Gastrocnemius medialis (tissue), 4 donors: Measurements from ENCODE around the gene ATP9A. TPM values are rescaled to one million over a fixed set of nuclear protein-coding genes. Genes with fewer than 3 reads are reported as not detected.
"Not testable (repeated sequence)": the region's sequence is repeated elsewhere in the genome, so short reads cannot be mapped to it uniquely, and the experiment has no call there.

Experiments
- ATAC-seq, 2 donors: fragments of 150-250 bp; one replicate each; pipeline ENCODE4 v1.9.1; 2016
- DNase-seq, 2 donors: peaks; one replicate each; pipeline ENCODE4 v3.0.0-alpha.2; 2019
- H3K27ac ChIP-seq, 4 donors: fragments of 200-600 bp; sonication (generic); 1 replicate in 1 of 4; 2 replicates in 3 of 4; pipeline ENCODE4 v1.5.1; 2016 to 2018; ENCODE audit warnings: mild to moderate bottlenecking in 2 of 4, moderate library complexity in 1 of 4
- H3K27me3 ChIP-seq, 3 donors: fragments of 200-600 bp; sonication (generic) in 2 of 3; 1 replicate in 1 of 3; 2 replicates in 2 of 3; pipeline versions ENCODE4 v1.5.1 to v1.6.0; 2016 to 2019; ENCODE audit warnings: mild to moderate bottlenecking in 1 of 3, moderate library complexity in 1 of 3
- H3K36me3 ChIP-seq, 2 donors: fragments of 200-600 bp; sonication (generic) in 1 of 2; one replicate each; pipeline ENCODE4 v1.5.1; 2017 to 2018
- H3K4me1 ChIP-seq, 2 donors: fragments of 200-600 bp; sonication (generic) in 1 of 2; one replicate each; pipeline ENCODE4 v1.5.1; 2016 to 2017; ENCODE audit warnings: mild to moderate bottlenecking in 2 of 2
- H3K4me3 ChIP-seq, 4 donors: fragments of 200-600 bp; sonication (generic) in 3 of 4; 1 replicate in 1 of 4; 2 replicates in 3 of 4; pipeline ENCODE4 v1.5.1; 2016 to 2019; ENCODE audit warnings: mild to moderate bottlenecking in 2 of 4
- H3K9me3 ChIP-seq, 3 donors: fragments of 200-600 bp; sonication (generic) in 2 of 3; 1 replicate in 1 of 3; 2 replicates in 2 of 3; pipeline ENCODE4 v1.5.1; 2016 to 2019
- POLR2A ChIP-seq, 2 donors: fragments of 450-650 bp; IDR thresholded peaks; one replicate each; pipeline ENCODE4 v1.6.1; 2017; ENCODE audit warnings: antibody characterized with exemption in 2 of 2, mild to moderate bottlenecking in 2 of 2, moderate library complexity in 2 of 2
- in situ Hi-C, 4 donors: fragments of 200-750 bp; cut with MboI; loops; one replicate each; pipeline versions ENCODE4 v1.15.0 to v1.8.0; 2017; ENCODE audit warnings: low sequenced_read_pairs in 4 of 4
- intact Hi-C: fragments of 100-400 bp; cut with DNase I; formaldehyde crosslinking; loops from one replicate; pipeline ENCODE4 v1.15.1; 2023; ENCODE audit warnings: low total_unique reads
- total RNA-seq, 4 donors: library from RNA; depleted of rRNA; stranded (reverse); fragments of >200 nt; gene quantifications; one replicate each; pipeline versions ENCODE4 v1.1.0 to v1.2.3, GENCODE V29; 2016
- TF ChIP-seq, protein P1 (sequence below), 5 experiments: fragments of 450-650 bp in 3 of 5; fragments of 200-600 bp in 2 of 5; sonication (generic) in 2 of 5; IDR thresholded peaks in 4 of 5; conservative IDR thresholded peaks in 1 of 5; 1 replicate in 4 of 5; 2 replicates in 1 of 5; pipeline ENCODE4 v1.5.1; 2016 to 2019; ENCODE audit warnings: antibody characterized with exemption in 5 of 5, mild to moderate bottlenecking in 3 of 5, moderate library complexity in 3 of 5

Gene ATP9A
- total RNA-seq, 4 donors from 2014 or later: 11.8 to 34.8 (median 20.8) TPM

- H3K4me3 ChIP-seq: peak overlapping the region; percentile 22 to 46 (median 32)
- DNase-seq: no peak
- H3K27me3 ChIP-seq: no peaks in the 10 kb centered on the region
- TF ChIP-seq POLR2A (IDR thresholded peaks at IDR 0.05): no peak
- TF ChIP-seq, protein P1, sequence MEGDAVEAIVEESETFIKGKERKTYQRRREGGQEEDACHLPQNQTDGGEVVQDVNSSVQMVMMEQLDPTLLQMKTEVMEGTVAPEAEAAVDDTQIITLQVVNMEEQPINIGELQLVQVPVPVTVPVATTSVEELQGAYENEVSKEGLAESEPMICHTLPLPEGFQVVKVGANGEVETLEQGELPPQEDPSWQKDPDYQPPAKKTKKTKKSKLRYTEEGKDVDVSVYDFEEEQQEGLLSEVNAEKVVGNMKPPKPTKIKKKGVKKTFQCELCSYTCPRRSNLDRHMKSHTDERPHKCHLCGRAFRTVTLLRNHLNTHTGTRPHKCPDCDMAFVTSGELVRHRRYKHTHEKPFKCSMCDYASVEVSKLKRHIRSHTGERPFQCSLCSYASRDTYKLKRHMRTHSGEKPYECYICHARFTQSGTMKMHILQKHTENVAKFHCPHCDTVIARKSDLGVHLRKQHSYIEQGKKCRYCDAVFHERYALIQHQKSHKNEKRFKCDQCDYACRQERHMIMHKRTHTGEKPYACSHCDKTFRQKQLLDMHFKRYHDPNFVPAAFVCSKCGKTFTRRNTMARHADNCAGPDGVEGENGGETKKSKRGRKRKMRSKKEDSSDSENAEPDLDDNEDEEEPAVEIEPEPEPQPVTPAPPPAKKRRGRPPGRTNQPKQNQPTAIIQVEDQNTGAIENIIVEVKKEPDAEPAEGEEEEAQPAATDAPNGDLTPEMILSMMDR (IDR thresholded peaks at IDR 0.05 in 4 of 5, conservative IDR thresholded peaks at IDR 0.05 in 1 of 5): no peak
- no peak for ATAC-seq
- intact Hi-C loops: no loop called here
- peaks cover 14 to 26% of the 10 kb centered on the region in 2 donors for H3K4me1 ChIP-seq
- no peaks in the 10 kb centered on the region for H3K36me3 ChIP-seq
- peak overlapping the region; percentile 55 to 70 (median 61) for H3K27ac ChIP-seq
- in situ Hi-C loops: no loop called here
- H3K9me3 ChIP-seq: no peaks in the 10 kb centered on the region
Measured at GRCh38 chr20:51731731-51732095, 36.5 kb downstream of the ATP9A start.

- intact Hi-C loops: no loop called here
- no peak overlapping the region for H3K27ac ChIP-seq
- no peak for TF ChIP-seq POLR2A (IDR thresholded peaks at IDR 0.05)
- TF ChIP-seq, protein P1 (IDR thresholded peaks at IDR 0.05 in 4 of 5, conservative IDR thresholded peaks at IDR 0.05 in 1 of 5): no peak
- ATAC-seq (no peak), DNase-seq (no peak)
- no peaks in the 10 kb centered on the region for H3K27me3 ChIP-seq
- peaks cover 0 to under 1% of the 10 kb centered on the region in 2 donors for H3K36me3 ChIP-seq
- H3K4me1 ChIP-seq: peaks cover 14 to 17% of the 10 kb centered on the region in 2 donors
- no peak overlapping the region for H3K4me3 ChIP-seq
- no peaks in the 10 kb centered on the region for H3K9me3 ChIP-seq
- in situ Hi-C loops: no loop called here
Measured at GRCh38 chr20:51729771-51730170, 38.4 kb downstream of the ATP9A start.

DNA sequence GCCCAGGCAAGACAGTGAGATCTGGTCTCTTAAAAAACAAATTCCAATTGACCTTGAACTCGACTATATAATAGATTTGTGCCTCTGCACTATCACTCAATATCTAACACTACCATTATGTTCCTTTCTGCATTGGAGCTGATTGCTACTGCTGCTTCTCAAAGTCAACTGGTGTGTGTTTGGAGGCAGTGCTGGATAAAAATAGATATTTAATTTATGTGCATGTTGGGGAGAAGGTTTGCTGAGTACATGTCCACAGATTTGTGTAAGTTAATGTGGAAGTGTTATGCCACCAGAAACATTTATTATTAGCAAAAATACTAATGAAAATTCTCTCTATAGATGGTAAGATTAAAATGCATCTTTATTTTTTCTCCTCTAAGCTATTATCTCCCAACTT, 39.5 kb downstream of the ATP9A start:
- TF ChIP-seq POLR2A (IDR thresholded peaks at IDR 0.05): no peak
- TF ChIP-seq, protein P1 (IDR thresholded peaks at IDR 0.05 in 4 of 5, conservative IDR thresholded peaks at IDR 0.05 in 1 of 5): no peak
- Histone ChIP-seq H3K27me3 (no peaks in the 10 kb centered on the region), H3K4me1 (peaks cover 14 to 17% of the 10 kb centered on the region in 2 donors), H3K4me3 (no peak overlapping the region), H3K9me3 (no peaks in the 10 kb centered on the region), H3K27ac (no peak overlapping the region), H3K36me3 (peaks cover 0 to 4% of the 10 kb centered on the region in 2 donors)
- in situ Hi-C loops (no loop called here), intact Hi-C loops (no loop called here)
- ATAC-seq (no peak), DNase-seq (no peak)

DNA sequence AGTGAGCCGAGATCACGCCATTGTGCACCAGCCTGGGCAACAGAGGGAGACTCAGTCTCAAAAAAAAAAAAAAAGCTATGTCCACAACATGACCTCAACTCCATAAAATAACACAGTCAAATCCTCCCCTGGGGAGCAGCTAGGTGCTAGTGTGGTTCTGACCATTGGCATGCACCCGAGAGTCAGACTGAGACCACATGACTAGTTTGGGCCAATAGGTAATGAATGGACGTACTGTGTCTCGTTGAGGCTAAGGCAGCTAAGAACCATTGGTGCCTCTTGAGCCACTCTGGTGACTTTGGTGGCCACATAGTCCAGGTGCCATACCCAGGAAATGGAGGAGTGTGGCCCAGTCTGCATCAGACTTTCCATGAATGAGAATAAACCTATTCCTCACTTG, 40.3 kb downstream of the ATP9A start:
- intact Hi-C loops (no loop called here), in situ Hi-C loops (no loop called here)
- no peak for TF ChIP-seq POLR2A (IDR thresholded peaks at IDR 0.05)
- TF ChIP-seq, protein P1 (IDR thresholded peaks at IDR 0.05 in 4 of 5, conservative IDR thresholded peaks at IDR 0.05 in 1 of 5): no peak
- Histone ChIP-seq H3K9me3 (no peaks in the 10 kb centered on the region), H3K4me3 (no peak overlapping the region), H3K27me3 (no peaks in the 10 kb centered on the region), H3K4me1 (peaks cover 13 to 14% of the 10 kb centered on the region in 2 donors), H3K27ac (no peak overlapping the region), H3K36me3 (peaks cover 0 to 4% of the 10 kb centered on the region in 2 donors)
- DNase-seq (no peak), ATAC-seq (no peak)

DNA sequence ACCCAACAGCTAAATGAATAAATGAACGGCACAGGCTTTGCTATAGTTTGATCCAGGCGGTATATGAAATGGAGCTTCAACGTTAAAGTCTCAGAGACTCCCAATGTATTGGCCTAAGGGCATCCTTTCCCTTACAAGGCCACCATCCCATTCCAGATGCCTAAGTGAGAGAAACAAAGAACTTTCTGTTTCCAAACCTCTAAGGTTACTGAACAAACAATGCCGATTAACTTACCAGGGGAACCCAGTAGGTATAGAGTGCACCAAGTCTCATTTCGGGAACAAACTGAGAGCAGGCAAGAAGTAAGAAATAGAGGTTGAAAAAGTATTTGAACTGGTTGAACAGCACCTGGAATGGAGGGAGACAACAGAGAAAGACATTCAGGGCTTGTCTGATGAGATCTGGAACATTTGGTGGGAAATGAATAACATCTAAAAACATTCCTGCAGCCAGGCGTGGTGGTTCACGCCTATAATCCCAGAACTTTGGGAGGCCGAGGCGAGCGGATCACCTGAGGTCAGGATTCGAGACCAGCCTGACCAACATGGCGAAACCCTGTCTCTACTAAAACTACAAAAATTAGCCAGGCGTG, 42.5 kb downstream of the ATP9A start:
- no peak overlapping the region for H3K4me3 ChIP-seq
- no peak overlapping the region for H3K27ac ChIP-seq
- H3K4me1 ChIP-seq: no peaks in the 10 kb centered on the region
- no peaks in the 10 kb centered on the region for H3K27me3 ChIP-seq
- H3K9me3 ChIP-seq: no peaks in the 10 kb centered on the region
- in situ Hi-C loops: no loop called here
- no peak for ATAC-seq
- intact Hi-C loops: no loop called here
- no peak for DNase-seq
- TF ChIP-seq, protein P1 (IDR thresholded peaks at IDR 0.05 in 4 of 5, conservative IDR thresholded peaks at IDR 0.05 in 1 of 5): no peak
- TF ChIP-seq POLR2A (IDR thresholded peaks at IDR 0.05): no peak
- peaks cover 0 to 4% of the 10 kb centered on the region in 2 donors for H3K36me3 ChIP-seq

DNA sequence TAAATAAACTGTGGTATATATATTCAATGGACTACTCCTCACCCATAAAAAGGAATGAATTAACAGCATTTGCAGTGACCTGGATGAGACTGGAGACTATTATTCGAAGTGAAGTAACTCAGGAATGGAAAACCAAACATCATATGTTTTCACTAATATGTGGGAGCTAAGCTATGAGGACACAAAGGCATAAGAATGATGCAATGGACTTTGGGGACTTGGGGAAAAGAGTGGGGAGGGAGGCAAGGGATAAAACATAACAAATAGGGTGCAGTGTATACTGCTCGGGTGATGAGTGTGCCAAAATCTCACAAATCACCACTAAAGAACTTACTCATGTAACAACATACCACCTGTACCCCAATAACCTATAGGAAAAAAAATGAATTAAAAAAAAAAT, 45.2 kb downstream of the ATP9A start:
- intact Hi-C loops, H3K27me3 ChIP-seq, in situ Hi-C loops, H3K27ac ChIP-seq, H3K4me1 ChIP-seq, H3K36me3 ChIP-seq, ATAC-seq, H3K4me3 ChIP-seq, DNase-seq, H3K9me3 ChIP-seq: not testable (repeated sequence)

DNA sequence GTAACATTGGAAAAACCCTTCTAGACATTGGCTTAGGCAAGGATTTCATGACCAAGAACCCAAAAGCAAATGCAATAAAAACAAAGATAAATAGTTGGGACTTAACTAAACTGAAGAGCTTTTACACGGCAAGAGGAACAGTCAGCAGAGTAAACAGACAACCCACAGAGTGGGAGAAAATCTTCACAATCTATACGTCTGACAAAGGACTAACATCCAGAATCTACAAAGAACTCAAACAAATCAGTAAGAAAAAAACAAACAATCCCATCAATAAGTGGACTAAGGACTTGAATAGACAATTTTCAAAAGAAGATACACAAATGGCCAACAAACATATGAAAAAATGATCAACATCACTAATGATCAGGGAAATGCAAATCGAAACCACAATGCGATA, 45.9 kb downstream of the ATP9A start:
- H3K27me3 ChIP-seq, H3K4me1 ChIP-seq, H3K4me3 ChIP-seq, H3K36me3 ChIP-seq, in situ Hi-C loops, intact Hi-C loops, DNase-seq, H3K9me3 ChIP-seq, H3K27ac ChIP-seq, ATAC-seq: not testable (repeated sequence)
